ENCODE data around the gene KCNIP1. TPM values are rescaled to one million over a fixed set of nuclear protein-coding genes. Genes with fewer than 3 reads are reported as not detected.

Gene KCNIP1
- total RNA-seq, 4 donors from 2014 or later: not detected

DNA sequence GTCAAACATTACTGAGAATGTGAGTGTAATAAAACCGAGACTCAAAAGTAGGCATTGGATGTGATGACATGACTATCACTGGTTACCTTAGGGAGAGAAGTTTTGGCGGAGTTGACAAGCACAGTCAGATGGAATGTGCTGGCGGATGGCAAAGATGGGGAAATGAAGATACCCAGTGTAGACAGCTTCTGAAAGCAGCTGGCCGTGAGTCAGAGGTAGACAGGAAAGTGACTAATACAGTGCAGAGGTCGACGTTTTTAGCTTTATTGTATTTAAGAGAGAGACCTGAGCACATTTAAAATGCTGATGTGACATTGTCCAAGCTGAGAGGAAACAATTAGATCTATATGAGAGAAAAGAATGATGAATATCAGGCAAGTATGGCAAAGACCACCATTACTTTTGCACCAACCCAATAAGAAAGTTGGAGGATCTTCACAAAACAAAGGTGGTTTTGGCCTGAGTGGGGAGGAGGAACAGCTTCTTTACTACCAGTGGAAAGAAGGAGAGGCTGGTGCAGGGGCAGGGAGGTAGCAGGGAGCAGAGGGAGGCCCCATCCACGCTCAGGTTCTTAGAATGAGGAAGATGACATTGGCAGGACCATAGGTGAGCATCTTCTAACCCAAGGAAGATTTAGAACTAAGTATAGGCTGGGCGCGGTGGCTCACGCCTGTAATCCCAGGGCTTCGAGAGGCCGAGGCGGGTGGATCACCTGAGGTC is 36.7 kb upstream of the KCNIP1 start:
- DNase-seq: no peak
- Histone ChIP-seq H3K27ac (no peak overlapping the region), H3K36me3 (no peaks in the 10 kb centered on the region), H3K4me1 (no peaks in the 10 kb centered on the region), H3K4me3 (no peak overlapping the region), H3K27me3 (peaks cover 0 to 12% (median 0%) of the 10 kb centered on the region in 4 donors), H3K9me3 (no peaks in the 10 kb centered on the region)
- no peak for TF ChIP-seq POLR2A (IDR thresholded peaks at IDR 0.05)
- TF ChIP-seq, protein P1, sequence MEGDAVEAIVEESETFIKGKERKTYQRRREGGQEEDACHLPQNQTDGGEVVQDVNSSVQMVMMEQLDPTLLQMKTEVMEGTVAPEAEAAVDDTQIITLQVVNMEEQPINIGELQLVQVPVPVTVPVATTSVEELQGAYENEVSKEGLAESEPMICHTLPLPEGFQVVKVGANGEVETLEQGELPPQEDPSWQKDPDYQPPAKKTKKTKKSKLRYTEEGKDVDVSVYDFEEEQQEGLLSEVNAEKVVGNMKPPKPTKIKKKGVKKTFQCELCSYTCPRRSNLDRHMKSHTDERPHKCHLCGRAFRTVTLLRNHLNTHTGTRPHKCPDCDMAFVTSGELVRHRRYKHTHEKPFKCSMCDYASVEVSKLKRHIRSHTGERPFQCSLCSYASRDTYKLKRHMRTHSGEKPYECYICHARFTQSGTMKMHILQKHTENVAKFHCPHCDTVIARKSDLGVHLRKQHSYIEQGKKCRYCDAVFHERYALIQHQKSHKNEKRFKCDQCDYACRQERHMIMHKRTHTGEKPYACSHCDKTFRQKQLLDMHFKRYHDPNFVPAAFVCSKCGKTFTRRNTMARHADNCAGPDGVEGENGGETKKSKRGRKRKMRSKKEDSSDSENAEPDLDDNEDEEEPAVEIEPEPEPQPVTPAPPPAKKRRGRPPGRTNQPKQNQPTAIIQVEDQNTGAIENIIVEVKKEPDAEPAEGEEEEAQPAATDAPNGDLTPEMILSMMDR (IDR thresholded peaks at IDR 0.05): no peak
- whole genome bisulfite sequencing, 2 donors: 56 to 66% methylated on average over 13 of the region's 13 CpGs
- intact Hi-C loops (cut with DNase I): no loop called here

DNA sequence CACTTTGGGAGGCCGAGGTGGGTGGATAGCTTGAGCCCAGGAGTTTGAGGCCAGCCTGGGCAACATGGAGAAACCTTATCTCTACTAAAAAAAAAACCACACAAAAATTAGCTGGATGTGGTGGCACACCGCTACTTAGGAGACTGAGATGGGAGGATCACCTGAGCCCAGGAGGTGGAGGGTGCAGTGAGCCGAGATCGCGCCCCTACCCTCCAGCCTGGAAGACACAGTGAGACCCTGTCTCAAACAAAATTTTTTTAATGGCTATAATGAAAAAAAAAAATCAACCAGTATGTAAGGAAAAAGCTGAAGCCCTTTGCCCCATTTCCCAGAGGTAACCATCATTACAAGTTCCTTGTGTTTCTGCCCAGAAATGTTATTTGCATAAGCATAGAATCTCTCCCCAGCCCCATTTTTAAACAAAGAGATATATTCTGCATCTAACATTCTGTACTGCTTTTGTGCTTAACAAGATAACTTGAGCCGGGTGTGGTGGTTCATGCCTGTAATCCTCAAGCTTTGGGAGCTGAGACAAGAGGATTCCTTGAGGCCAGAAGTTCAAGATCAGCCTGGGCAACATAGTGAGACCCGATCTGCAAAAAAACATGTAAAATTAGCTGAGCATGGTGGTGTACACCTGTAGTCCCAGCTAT is 35.1 kb upstream of the KCNIP1 start:
- intact Hi-C loops (cut with DNase I): no loop called here
- H3K4me1 ChIP-seq: no peaks in the 10 kb centered on the region
- no peaks in the 10 kb centered on the region for H3K9me3 ChIP-seq
- DNase-seq: no peak
- no peak overlapping the region for H3K4me3 ChIP-seq
- peaks cover 0 to 17% (median 0%) of the 10 kb centered on the region in 4 donors for H3K27me3 ChIP-seq
- no peak overlapping the region for H3K27ac ChIP-seq
- H3K36me3 ChIP-seq: no peaks in the 10 kb centered on the region
- 84% methylated on average over 7 of the region's 7 CpGs for WGBS, 2 donors
- no peak for TF ChIP-seq POLR2A (IDR thresholded peaks at IDR 0.05)
- TF ChIP-seq, protein P1 (IDR thresholded peaks at IDR 0.05): no peak

- WGBS, 2 donors: 86 to 90% methylated on average over 4 of the region's 4 CpGs
- Histone ChIP-seq H3K27me3 (peaks cover 0 to 23% (median 0%) of the 10 kb centered on the region in 4 donors), H3K36me3 (no peaks in the 10 kb centered on the region), H3K9me3 (no peaks in the 10 kb centered on the region), H3K4me1 (no peaks in the 10 kb centered on the region), H3K4me3 (no peak overlapping the region), H3K27ac (no peak overlapping the region)
- DNase-seq: no peak
- TF ChIP-seq, protein P1 (IDR thresholded peaks at IDR 0.05): no peak
- TF ChIP-seq POLR2A (IDR thresholded peaks at IDR 0.05): no peak
- intact Hi-C loops (cut with DNase I): no loop called here
Observed at GRCh38 chr5:170469414-170469813, 34.4 kb upstream of the KCNIP1 start.

DNA sequence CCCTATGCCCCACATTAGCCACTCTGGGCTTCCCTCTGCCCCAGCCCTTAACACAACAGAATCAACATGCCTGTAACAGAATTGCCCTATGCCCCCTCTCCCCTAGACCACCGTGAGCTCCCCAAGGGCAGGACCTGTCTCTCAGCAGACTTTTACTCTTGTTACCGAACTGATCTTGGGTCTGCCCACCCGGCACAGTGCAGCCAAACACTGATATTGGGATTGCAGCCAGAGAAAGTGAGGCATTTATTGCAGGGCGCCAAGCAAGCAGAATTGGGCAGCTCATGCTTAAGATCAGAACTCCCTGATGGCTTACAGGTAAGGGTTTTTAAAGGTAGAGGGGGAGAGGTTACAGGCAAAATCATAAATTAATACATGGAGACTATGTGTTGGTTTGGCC is 33.5 kb upstream of the KCNIP1 start:
- intact Hi-C loops (cut with DNase I): no loop called here
- TF ChIP-seq POLR2A (IDR thresholded peaks at IDR 0.05): no peak
- TF ChIP-seq, protein P1 (IDR thresholded peaks at IDR 0.05): no peak
- H3K27me3 ChIP-seq: peaks cover 0 to 20% (median 0%) of the 10 kb centered on the region in 4 donors
- no peaks in the 10 kb centered on the region for H3K9me3 ChIP-seq
- no peaks in the 10 kb centered on the region for H3K4me1 ChIP-seq
- no peak overlapping the region for H3K27ac ChIP-seq
- no peaks in the 10 kb centered on the region for H3K36me3 ChIP-seq
- DNase-seq: no peak
- 94% methylated on average over 3 of the region's 4 CpGs for WGBS, 2 donors
- H3K4me3 ChIP-seq: no peak overlapping the region

GRCh38 chr5:170470808-170471404 is 32.9 kb upstream of the KCNIP1 start:
- Histone ChIP-seq H3K4me3 (no peak overlapping the region), H3K9me3 (no peaks in the 10 kb centered on the region), H3K36me3 (no peaks in the 10 kb centered on the region), H3K27ac (no peak overlapping the region), H3K4me1 (no peaks in the 10 kb centered on the region), H3K27me3 (peaks cover 0 to 14% (median 0%) of the 10 kb centered on the region in 4 donors)
- 74 to 82% methylated on average over 8 of the region's 8 CpGs for WGBS, 2 donors
- DNase-seq: no peak
- intact Hi-C loops (cut with DNase I): no loop called here
- TF ChIP-seq, protein P1 (IDR thresholded peaks at IDR 0.05): no peak
- TF ChIP-seq POLR2A (IDR thresholded peaks at IDR 0.05): no peak

Data from esophagus squamous epithelium (tissue), 5 donors.